ENCODE data around the gene PAPLN.

The PAPLN gene

GRCh38 chr14:73263606-73264005 is 26.3 kb downstream of the PAPLN start:
- DNase-seq = no peak

DNA sequence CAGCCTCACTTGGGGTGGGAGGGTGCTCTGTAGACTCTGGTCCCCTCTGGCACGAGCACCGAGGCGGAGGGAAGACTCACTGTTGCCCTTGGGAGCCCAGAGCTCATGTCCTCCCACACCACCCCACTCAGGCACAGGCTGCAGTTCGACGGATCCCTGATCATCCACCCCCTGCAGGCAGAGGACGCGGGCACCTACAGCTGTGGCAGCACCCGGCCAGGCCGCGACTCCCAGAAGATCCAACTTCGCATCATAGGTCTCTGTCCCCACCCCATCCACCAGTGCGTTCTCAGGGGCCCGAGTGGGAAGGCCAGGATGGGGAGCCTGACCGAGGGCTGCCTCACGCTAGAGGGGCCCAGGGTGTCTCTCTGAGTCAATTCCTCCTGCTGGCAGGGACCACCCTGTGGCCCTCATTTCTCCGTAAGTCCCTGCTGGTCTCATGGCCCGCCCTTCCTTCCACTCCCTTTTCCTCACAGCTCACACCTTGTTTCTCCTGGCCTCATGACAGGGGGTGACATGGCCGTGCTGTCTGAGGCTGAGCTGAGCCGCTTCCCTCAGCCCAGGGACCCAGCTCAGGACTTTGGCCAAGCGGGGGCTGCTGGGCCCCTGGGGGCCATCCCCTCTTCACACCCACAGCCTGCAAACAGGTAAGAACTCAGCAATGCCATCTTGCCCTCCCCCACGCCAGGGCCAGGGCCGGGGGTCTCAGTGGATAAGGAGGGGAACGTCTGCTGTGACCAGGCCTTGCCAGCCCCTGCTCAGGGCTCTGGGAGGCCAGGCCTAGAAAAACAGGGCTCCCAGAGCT is 27.0 kb downstream of the PAPLN start:
- no peak for DNase-seq

DNA sequence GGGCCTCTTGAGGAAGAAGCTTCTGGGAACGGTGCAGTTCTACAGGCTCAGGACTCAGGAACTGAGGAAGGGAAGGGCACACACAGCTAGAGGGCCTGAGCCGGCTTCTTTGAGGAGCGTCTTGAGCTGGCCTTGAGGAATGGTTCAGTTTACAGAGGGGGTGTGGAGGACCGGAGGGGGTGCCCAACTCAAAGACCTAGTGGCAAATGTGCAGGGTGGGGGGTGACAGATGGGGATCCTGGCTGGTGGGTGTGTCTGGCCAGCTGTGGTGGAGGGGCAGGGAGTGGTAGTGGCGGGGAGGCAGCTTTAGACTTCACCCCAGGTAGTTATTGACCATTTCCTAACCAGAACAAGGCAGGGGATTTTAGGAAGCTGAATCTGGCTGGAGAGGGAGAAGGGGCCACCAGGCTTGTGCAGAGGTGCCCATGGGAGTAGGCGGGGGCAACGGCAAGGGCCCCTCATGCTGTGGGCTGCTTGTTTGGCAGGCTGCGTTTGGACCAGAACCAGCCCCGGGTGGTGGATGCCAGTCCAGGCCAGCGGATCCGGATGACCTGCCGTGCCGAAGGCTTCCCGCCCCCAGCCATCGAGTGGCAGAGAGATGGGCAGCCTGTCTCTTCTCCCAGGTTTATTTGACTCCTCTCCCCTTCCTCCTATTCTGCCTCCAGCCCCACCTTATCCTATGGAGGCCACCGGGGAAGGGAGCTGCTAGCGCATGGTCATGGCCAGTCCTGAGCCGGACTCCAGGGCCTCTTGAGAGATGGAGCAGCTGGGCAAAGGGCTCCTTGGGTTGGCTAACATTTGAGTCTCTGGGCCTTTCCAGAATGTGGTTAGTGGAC is 27.8 kb downstream of the PAPLN start:
- no peak for DNase-seq

GRCh38 chr14:73265721-73266046 is 28.4 kb downstream of the PAPLN start:
- no peak for DNase-seq

- no peak for DNase-seq
These were observed 29.0 kb downstream of the PAPLN start for GRCh38 chr14:73266317-73266716.

- no peak for DNase-seq
These were observed 30.2 kb downstream of the PAPLN start for GRCh38 chr14:73267474-73267873.

DNA sequence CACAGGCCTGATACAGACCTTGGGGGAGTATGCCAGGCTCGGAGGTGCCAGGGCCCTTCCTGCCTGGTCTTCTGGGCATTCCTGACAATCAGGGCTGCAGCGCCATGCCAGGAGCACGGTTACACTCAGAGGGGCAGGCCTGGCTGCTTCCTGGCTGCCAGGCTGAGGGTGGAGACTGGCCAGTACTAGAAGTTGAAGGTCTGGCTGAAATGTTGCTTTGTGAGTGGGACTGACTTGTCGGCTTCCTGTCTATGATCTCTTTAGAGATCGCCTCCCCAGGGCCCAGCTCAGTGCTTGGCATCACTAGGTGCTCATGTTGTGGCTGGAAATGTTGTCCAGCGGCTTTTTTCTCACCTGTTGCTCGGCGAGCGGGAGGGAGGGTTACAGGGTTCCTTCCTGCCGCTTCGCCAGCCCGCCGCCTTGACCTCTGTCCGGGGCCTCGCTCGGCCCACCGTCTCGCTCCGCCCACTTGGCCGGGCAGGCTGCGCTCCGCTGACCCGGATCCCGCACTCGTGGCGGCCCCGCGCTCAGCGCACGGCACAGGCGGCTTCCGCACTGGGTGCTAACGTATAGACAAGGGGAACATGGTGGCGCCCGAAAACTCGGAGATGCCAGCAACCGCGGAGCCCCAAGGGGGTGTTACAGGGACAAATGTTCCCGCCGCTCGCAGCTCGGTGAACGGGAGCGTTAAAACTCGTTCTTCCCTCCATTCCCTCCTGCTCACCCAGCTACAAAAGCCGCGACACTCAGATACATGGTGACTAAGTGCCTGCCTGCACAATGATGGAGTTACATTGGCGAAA is 32.6 kb downstream of the PAPLN start:
- DNase-seq = no peak

- no peak for DNase-seq
These were observed 35.1 kb downstream of the PAPLN start for GRCh38 chr14:73272393-73272792.

DNA sequence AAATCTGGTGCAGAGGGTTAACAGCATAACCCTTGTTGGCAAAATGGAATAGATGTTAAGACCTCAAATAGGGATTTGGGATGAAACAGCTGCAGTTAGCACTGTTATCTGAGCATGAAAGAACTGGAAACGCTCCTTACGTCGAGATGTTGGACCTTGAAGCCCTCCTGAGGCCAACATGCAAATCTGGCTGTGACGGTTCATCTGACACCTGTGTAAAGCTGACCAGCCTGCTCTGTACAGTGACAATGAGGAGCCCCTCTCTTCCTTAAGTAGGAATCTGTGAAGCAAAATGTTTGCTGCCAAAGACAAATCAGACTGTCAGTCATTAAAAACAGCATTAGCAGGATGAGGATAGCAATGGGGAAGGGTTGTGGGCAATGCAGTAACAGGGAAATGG is 36.5 kb downstream of the PAPLN start:
- no peak for DNase-seq

DNA sequence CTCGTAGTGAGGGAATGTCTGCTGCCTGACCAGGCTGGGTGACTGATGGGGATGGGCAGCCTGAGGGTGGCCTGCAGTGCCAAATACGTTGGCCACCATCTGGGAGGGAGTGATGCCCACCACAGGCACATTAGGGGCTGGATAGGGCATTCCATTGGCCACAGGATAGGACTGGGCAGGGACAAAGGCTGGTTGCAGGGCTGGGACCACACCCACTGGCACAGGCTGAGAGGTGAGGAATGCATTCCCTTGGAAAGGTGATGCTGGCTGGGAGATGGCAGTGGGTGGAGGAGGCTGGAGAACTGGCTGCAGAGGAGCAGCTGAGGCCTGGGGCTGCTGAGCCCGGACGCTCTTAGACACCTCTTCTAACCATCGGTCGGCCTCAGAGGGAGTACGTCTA is 39.5 kb downstream of the PAPLN start:
- no peak for DNase-seq

- no peak for DNase-seq
These were observed 40.1 kb downstream of the PAPLN start for GRCh38 chr14:73277376-73277775.

DNA sequence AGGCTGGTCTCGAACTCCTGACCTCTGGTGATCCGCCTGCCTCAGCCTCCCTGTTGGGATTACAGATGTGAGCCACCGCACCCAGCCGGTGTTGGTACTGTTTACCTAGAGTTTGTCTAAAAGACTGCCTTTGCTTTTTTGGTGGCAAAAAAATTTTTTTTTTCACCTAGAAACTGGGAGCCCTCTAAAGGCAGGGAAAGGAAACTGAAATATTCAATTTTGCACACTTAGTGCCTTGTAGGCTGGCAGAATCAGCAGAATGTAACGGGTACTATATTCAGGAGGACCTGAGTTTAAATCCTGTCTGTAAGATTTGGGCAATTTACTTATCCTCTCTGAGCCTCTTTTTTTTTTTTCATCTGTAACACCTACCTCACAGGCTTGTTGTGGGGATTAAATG is 43.6 kb downstream of the PAPLN start:
- no peak for DNase-seq

GRCh38 chr14:73283608-73284379 is 46.5 kb downstream of the PAPLN start:
- no peak for DNase-seq

DNA sequence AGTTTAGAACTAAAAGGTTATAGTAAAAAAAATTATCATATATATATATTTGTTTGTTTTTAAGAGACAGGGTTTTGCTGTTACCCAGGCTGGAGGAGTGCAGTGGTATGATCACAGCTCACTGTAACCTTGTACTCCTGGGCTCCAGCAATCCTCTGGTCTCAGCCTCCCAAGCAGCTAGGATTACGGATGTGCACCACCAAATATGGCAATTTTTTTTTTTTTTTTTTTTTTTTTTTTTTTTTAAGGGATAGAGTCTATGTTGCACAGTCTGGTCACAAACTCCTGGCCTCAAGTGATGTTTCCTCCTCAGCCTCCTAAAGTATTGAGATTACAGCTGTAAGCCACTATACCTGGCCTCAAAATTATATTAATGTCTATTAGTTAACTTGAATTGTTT is 48.7 kb downstream of the PAPLN start:
- no peak for DNase-seq

DNA sequence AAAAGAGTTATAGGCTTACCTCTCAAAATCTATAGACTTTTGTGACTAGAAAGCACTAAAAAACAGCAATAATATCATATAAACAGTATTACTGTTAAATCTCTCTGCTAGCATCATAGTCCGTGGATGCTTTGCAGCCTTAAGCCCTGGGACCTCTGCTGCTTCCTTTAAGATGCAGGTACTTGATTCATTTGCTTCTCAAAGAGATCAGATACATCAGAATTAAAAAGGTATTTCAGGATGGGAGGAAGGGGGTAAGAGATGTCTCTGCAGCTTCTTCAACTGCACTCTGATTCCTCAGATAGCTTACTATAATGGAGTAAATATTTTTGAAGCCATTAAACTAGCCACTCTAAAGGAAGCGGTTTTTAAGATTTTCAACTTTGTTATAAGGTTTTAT is 49.3 kb downstream of the PAPLN start:
- no peak for DNase-seq

GRCh38 chr14:73287071-73287470 is 49.8 kb downstream of the PAPLN start:
- DNase-seq = no peak

- DNase-seq = no peak
These were observed 52.0 kb downstream of the PAPLN start for GRCh38 chr14:73289308-73289707.

DNA sequence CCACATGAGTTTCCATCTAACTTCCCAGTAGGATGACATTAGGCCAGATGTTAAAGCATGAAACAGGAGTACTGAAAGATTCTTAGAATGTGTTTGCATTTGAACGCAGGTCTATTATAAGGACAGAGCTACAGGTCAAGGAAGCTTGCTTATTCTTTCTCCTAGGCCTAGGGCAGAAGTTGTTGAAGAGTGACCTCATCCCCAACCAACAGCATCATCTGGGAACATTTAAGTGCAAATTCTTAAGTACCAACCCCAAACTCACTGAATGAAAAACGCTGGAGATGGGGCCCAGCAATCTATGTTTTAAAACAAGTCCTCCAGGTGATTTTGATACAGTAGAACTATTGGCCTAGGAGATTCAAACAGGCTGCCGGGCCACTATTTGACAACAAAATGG is 52.4 kb downstream of the PAPLN start:
- no peak for DNase-seq

DNA sequence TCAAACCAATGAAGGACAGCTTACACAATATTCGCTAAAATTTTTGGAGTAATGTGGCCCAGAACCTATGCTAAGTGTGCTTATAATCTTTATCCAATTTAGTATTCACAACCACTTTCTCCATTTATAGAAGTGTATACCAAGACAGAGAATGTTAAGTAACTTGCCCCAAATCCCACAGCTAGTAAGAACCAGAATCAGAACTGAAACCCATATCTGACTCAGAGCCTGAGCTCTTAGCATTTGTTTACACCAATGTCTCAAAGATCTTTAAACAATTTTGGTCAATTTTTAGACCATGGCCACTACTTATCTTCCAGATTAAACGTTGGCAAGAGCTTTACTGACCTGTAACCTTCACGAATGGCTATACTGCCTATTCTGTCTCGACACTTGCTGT is 53.0 kb downstream of the PAPLN start:
- DNase-seq = no peak

DNA sequence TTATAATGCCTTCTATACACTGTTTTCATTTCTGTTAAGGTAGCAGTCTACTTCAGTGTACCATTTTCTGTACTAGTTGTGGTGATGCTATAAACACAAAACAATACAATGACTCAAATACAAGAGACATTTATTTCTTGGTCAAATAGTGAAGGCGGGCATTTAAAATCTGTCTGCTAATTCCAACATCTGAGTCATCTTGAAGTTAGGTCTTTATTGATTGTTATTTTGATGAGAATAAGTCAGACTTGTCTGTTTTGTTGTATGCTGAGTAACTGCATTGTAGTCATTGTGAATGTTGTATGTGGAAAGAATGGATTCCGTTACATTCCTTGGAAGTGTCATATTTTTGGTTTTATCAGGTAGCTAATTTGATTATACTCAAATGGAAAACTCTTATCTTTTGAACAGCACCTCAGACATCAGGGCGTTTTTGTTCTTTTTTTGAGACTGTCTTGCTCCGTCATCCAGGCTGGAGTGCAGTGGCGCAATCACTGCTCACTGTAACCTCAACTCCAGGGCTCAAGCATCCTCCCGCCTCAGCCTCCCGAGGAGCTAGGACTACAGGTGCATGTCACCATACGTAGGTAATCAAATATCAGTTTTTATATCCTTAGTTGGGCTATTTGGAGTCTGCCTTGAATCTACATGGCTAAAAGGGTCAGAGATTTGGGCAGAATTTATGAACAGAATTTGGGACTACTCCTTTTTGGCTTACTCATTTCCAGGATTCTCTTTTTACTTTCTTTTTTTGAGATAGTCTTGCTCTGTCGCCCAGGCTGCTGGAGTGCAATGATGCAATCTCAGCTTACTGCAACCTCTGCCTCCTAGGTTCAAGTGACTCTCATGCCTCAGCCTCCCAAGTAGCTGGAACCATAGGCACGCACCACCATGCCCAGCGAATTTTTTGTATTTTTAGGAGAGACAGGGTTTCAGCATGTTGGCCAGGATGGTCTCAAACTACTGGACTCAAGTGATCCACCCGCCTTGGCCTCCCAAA is 56.8 kb downstream of the PAPLN start:
- DNase-seq = no peak

- DNase-seq = no peak
These were observed 58.0 kb downstream of the PAPLN start for GRCh38 chr14:73295198-73295796.
